Epithelial cell of proximal tubule (primary cell): Measurements from ENCODE around the gene RPL15. TPM values are rescaled to one million over a fixed set of nuclear protein-coding genes. Genes with fewer than 3 reads are reported as not detected.
"Not testable (repeated sequence)": the region's sequence is repeated elsewhere in the genome, so short reads cannot be mapped to it uniquely, and the experiment has no call there.

Source experiments
- DNase-seq: peaks from one replicate; pipeline ENCODE4 v3.0.0-alpha.2; 2011; ENCODE audit warnings: low read depth
- H3K4me3 ChIP-seq: 2 replicates; pipeline ENCODE4 v1.5.1; 2011; ENCODE audit warnings: low read depth, mild to moderate bottlenecking, low read length
- CTCF ChIP-seq: conservative IDR thresholded peaks from 2 replicates; pipeline ENCODE4 v1.5.1; 2012; ENCODE audit warnings: low read depth, mild to moderate bottlenecking, low read length
- total RNA-seq: library from RNA; depleted of rRNA; stranded (reverse); fragments of >200 nt; gene quantifications from 2 replicates; pipeline ENCODE4 v1.2.3, GENCODE V29; 2015

The RPL15 gene
- total RNA-seq, 1 donor from 2014 or later: 1,941 TPM

DNA sequence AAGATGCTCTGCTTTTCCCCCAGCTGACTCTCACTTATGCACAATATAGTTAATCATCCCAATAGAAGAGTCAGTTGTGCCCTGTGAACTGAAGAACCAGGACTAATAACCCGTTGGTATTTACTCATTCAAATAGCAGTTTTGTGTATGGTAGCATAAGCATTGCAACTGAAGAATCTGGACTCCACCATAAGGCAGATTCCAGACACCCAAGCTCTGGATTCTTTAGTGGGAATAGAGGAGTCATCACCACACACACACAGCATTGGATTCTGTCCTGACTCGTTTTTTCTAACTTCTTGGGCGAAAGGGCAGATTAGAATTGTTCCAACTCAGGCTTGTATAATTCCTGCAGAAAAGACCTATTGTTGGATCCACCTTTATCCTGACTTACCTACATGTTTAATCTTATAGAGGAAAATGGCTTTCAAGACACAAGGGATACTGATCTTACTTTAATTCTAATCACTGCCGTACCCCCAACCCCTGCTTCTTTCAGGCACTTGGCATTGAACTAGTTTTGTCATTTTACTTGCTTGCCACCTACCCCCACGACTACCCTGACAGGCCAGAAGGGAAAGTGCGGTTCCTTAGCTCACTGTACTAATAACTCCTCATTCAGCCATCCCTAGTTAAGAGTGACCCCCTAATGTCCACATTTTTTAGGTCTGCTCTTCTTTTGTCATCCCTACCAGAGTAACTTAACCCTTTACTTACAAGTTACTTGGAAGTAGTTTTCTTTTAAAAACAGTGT, 42.4 kb upstream of the RPL15 start:
- H3K4me3 ChIP-seq: no peak overlapping the region
- TF ChIP-seq CTCF: no peak
- DNase-seq: no peak

DNA sequence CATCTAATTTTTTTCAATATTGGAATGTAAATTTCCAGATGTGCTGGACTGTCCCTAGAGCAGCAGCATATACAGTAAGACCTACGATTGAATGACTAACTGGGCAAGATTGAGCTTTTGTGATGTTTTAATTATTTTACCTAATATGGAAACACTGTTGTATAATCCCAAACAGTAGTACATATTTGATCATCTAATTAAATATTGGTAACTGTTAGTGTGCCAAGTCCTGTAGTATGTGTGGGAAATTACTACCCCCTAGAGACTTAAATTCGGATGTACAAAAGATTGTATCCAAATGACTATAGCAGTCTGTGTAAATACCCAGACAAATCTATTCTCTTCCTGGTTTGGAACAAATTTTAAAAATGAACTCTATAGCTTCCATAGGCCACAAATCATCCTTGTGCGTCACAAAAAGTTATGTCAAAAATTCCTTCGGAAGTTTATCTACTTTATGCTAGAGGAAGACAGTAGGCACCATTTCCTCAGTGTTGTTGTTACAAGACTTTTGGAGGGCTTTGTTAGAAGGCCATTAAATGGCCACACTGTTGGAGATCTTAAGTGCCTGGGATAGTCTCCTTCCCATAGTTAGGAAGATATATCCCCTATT, 41.7 kb upstream of the RPL15 start:
- no peak for DNase-seq
- H3K4me3 ChIP-seq: no peak overlapping the region
- TF ChIP-seq CTCF: no peak

DNA sequence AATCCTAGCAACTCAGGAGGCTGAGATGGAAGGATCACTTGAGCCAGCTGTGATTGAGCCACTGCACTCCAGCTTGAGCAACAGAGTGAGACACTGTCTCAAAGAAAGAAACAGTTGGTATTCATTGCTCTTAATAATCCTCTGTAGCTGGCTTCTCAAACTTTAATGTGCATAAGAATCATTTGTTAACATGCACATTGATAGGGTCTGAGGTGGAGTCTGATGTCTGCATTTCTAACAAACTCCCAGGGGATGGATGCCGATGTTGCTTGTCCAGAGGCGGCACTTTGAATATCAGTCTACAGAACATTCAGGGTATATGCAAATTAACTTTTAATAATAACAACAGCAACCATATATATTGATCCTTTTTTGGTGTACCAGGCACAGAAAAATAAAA, 40.0 kb upstream of the RPL15 start:
- no peak overlapping the region for H3K4me3 ChIP-seq
- TF ChIP-seq CTCF: no peak
- DNase-seq: no peak

GRCh38 chr3:23877329-23877980, 39.5 kb upstream of the RPL15 start:
- H3K4me3 ChIP-seq: no peak overlapping the region
- no peak for TF ChIP-seq CTCF
- DNase-seq: peak; percentile 45

DNA sequence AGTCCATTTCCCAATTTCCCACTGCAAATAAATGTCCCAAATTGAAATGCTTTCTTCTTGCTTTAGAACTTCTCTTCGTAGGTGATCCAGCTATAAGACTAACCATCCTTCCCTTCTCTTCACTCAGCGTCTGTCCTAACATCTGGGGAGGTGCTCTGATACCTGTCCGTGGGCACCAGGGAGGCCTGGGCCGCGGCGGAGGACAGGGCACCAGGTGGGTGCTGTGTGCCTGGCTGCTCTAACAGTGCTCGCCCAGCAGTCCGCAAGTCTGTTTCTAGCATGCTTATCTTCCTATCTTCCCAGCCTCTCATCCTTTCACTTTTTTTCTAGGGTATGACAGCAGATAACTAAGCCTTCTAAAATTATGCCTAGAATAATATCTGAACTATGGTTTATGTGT, 37.4 kb upstream of the RPL15 start:
- DNase-seq: no peak
- no peak for TF ChIP-seq CTCF
- no peak overlapping the region for H3K4me3 ChIP-seq

GRCh38 chr3:23880703-23881339, 36.1 kb upstream of the RPL15 start:
- no peak for DNase-seq
- H3K4me3 ChIP-seq: no peak overlapping the region
- no peak for TF ChIP-seq CTCF

DNA sequence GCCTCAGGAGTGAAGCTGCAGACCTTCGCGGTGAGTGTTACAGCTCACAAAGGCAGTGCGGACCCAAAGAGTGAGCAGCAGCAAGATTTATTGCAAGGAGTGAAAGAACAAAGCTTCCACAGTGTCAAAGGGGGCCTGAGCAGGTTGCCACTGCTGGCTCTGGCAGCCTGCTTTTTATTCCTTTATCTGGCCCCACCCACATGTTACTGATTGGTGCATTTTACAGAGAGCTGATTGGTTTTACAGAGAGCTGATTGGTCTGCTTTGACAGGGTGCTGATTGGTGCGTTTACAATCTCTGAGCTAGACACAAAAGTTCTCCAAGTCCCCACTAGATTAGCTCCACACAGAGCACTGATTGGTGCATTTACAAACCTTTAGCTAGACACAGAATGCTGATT, 34.9 kb upstream of the RPL15 start:
- not testable (repeated sequence) for DNase-seq, H3K4me3 ChIP-seq
